GM21786 (cell line): ENCODE measurements around the gene CSNK2A1.
"Not testable (repeated sequence)": the region's sequence is repeated elsewhere in the genome, so short reads cannot be mapped to it uniquely, and the experiment has no call there.

Experiments
- ATAC-seq: cut with Tn5 transposase; IDR thresholded peaks from one replicate; pipeline ENCODE4 v1.9.1; 2021; ENCODE audit not compliant: unreplicated experiment

Gene CSNK2A1

DNA sequence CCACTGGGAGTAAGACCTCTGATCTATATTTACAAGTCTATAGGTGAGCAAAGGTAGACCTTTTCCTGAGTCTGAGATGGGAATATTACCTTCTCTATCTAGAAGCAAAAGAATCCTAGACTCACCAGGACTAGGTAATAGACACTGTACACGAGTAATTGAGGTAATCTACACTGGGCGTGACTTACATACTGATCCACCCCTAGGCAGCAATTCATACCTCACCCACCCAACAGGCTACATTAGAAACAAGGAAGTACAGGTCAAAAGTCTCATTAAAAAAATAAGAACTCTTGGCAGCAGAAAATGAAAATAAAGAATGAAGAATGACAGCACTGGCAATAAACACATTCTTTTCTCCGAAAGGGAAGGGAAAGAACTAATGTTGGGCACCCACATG is 7.6 kb downstream of the CSNK2A1 start:
- no peak for ATAC-seq

DNA sequence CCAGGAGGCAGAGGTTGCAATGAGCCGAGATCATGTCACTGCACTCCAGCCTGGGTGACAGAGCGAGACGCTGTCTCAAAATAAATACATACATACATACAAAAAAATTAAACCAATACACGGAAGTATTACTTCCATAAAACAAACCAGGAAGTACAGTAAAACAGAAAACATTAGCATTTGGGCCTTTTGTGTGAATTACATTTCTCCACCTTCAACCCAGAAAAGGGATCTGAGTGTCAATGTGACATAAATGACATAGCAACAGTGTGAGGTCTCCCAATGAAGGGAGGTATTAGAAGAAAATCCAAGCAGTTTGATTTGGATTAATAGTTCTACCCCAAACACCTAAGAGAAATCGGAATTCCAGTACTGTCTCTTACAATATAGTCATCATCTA is 10.1 kb downstream of the CSNK2A1 start:
- ATAC-seq = no peak

DNA sequence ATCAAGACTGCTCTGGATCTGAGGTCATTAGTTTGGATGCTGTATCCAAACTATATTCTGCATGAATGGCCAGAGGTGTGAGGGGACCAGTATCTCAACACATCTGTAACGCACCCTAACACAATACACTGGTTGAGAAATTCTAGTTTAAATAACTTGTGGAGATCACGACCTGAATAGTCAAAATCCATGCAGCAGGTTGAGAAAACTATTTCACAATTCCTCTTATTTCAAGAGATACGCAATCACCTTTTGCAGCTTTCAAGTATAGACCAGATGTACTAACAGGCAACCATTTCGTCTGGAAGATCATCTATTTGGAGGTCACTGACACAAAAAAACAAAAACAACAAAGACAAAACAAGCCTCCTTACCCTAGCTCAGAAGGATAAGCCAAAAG is 11.1 kb downstream of the CSNK2A1 start:
- ATAC-seq = no peak

DNA sequence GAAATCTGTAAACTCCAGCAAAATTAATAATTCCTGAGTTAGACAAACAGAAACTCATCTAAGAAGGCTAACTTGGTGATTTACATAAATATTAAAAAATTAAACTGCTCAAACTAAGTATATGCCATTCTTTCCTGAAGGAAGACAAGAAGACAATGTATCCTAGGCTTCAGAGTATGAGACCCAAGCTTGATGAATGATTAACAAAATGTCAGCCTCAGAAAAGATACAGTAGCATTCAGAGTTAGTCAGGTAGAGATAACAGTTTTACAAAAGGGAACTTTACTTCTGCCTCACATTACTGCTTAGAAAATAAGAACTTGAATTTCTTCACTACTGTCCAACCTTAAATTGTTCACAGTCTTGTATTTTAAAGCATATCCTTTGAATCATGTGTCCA is 12.0 kb downstream of the CSNK2A1 start:
- ATAC-seq = no peak

DNA sequence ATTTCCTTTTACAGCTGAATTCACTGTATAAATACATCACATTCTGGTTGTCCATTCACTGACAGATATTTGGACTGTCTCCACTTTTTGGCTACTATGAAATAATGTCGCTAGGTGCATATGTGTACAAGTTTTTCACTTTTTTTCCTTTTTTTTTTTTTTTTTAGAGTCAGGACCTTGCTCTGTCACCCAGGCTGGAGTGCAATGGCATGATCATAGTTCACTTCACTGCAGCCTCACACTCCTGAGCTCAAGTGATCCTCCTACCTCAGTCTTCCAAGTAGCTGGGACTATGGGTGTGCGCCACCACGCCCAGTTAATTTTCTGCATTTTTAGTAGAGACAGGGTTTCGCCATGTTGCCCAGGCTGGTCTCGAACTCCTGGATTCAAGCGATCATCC is 13.3 kb downstream of the CSNK2A1 start:
- ATAC-seq = no peak

DNA sequence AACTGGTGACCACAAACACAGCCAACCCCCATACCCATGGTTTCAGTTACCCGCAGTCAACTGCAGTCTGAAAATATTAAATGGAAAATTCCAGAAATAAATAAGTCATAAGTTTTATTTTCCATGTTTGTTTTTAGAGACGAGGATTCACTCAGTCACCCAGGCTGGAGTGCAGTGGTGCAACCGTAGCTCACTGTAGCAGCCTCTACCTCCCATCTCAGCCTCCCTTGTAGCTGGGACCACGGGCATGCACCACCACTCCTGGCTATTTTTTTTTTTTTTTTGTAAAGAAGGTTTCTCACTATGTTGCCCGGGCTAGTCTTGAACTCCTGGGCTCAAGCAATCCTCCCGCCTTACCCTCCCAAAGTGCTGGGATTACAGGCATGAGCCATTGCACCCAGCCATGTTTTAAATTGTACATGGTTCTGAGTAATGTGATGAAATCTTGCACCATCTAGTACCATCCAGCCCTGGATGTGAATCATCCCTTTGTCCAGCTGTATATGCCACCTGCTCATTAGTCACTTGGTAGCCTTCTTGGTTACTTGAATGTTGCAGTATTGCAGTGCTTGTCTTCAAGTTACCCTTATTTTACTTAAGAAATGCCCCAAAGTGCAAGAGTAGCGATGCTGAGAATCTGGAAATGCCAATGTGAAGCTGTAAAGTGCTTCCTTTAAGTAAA is 14.5 kb downstream of the CSNK2A1 start:
- no peak for ATAC-seq

DNA sequence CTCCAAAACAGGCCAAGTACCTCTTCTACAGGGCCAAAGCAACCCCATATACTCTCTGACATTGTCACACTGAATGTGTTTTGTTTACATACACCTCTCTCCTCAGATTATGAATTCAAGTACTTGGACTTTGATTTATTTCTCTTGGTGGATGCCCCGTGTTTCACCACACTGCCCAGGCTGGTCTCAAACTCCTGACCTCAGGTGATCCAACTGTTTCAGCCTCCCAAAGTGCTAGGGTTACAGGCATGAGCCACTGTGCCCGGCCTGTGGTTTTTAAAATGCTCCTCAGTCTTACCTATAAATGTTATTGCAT is 16.1 kb downstream of the CSNK2A1 start:
- ATAC-seq = no peak

DNA sequence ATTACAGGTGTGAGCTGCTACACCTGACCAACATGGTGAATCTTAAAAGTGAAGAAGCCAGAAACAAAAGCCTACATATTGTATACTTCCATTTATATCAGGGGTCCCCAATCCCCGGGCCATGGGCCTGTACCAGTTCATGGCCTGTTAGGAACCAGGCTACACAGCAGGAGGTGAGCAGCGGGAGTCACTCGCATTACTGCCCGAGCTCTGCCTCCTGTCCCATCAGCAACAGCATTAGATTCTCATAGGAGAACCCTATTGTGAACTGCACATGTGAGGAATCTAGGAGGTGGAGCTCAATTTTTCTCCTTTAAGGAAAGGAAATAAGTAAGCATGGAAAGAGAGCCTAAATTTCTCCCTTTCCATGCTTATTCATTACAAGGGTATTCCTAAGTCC is 21.7 kb downstream of the CSNK2A1 start:
- ATAC-seq = no peak

DNA sequence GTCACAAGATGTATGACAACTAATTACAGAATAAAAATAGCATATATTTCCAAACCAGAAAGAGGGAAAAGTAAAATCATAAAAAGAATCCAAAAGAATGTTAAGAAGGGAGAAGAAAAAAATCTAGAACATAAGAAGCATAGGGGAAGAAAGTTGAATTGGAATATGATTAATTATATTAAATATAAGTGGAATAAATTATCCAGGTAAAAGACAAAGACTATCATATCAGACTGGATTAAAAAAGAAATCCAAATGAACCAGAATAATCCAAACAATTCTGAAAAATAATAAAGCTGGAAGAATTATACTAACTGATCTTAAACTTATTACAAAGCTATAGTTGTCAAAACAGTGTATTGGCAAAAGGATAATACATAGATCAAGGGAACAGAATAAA is 23.6 kb downstream of the CSNK2A1 start:
- no peak for ATAC-seq

DNA sequence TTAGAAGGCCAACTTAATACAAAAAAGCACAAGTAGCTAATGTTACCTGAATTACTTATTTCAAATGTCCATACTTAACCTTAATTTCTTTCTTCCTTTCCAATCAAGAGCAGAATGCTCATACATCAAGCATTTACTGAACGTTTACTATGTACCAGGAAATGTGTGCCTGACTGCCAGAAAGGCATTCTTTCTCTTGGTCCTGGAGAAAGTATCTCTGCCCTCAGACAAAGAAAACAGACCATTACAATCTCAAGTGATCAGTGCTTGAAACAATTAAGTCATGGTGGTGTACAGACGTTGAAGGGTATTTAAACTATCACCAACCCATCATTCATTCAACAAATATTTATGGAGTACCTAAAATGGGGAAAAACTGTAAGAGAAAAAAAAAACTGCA is 26.4 kb downstream of the CSNK2A1 start:
- no peak for ATAC-seq

DNA sequence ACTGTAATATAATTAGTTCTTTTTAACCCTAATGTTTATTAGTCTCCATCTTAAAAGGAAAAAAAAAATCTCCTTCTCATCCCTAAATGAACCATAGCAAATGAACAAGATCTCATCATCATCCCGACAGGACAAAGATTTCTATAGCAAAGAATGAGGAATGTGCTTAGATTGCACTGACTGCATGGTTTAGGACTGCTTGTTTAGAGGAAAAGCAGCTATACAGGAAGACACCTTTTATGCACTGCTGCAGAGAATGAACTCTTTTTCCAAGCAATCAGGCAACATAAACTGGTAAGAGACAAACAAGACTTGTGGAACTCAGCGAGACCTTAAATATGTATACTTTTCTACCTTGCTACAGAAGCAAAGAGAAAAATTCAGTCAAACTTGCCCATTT is 26.8 kb downstream of the CSNK2A1 start:
- ATAC-seq = no peak

DNA sequence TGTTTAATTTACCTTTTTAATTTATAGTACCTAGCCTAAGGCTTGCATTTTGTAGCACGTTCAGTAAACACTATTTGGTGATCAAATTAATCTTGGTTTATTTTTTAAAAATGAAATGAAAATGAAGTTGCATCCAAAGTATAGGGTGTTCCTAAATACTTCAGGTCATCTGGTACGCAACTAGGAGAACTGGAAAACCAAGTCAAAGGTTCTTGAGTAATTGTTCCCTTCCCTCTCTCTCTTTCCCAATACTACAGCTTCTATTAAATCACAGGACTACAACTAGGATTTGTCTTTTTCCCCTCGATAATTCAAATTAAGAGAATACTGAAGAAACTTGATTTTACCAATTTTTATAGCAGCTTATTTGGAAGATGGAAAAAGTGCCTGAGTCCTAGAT is 27.9 kb downstream of the CSNK2A1 start:
- no peak for ATAC-seq

DNA sequence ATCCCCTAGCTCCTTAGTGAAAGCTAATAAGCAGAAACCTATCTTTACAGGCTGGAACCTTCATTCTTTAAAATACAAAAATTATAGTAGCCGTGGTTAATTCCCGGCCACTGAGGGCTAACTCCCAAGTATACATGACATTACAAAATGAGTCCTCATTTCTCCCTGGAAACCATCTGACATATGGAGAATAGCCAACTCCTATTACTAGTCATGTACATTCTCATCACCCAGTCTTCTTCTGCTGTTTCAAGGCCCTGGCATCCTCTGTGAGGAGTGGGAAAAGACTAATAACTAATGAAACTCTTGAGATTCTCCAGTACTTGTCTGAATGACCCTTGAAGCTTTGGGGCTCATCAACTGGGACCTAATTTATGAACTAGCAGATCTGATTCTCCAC is 30.2 kb downstream of the CSNK2A1 start:
- ATAC-seq = no peak

DNA sequence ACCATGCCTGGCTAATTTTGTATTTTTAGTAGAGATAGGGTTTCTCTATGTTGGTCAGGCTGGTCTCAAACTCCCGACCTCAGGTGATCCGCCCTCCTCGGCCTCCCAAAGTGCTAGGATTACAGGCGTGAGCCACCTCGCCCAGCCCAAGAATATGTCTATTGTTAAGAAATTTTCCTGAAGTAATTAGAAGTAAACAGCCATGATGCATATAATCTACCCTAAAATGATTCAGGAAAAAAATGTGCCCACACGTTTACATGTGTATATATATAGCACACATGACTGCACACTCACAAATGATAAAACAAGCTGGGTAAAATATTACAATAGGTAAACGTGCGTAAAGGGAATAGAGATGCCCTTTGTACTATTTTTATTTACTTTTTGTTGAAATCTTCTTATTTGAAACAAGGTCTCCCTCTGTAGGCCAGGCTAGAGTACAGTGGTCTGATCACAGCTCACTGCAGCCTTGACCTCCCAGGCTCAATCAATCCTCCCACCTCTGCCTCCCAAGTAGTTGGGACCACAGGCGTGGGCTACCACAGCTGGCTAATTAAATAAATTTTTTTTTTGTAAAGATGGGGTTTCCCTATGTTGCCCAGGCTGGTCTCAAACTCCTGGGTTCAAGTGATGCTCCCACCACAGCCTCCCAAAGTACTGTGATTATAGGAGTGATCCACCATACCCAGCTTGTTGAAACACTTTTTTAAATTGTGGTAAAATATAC is 33.1 kb downstream of the CSNK2A1 start:
- ATAC-seq = not testable (repeated sequence)

DNA sequence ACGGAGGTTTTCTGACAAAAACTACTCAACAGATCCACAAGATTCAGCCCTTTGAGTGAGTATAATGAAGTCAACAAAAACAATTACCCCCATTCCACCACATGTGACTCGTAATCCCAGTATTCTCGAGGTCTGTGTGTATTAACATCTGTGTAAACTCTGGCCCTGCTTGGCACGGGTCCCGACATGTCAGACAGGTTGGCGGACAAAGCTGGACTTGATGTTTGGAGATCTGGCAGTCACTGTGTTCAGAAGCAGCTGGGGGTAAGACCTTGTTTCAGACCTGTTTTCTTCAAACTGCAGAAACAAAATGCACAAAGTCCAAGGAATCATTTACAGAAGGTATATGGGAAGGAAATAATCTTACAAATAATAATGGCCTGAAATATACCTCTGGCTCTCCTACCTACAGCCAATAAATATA is 35.2 kb downstream of the CSNK2A1 start:
- not testable (repeated sequence) for ATAC-seq

DNA sequence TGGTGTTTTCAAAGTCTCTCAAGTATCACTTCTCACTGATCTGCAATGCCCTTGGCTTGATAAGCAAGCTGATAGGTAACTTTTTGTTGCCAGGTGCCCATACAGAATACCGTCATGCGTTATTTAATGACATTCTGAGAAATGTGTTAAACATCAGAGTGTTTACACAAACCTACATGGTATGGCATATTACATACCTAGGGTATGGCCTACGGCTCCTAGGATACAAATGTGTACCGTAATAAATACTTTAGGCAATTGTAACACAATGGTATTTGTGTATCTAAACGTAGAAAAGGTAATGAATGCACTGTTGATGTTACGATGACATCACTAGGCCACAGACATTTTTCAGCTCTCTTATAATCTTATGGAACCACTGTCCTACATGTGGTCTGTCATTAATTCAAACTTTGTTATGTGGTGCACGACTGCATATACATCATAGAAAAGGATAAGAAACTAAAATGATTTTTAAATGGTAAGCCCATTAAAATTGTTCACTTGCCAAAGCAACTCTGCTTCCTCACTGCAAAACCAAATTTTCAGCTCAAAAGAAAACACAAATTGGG is 35.7 kb downstream of the CSNK2A1 start:
- ATAC-seq = no peak

DNA sequence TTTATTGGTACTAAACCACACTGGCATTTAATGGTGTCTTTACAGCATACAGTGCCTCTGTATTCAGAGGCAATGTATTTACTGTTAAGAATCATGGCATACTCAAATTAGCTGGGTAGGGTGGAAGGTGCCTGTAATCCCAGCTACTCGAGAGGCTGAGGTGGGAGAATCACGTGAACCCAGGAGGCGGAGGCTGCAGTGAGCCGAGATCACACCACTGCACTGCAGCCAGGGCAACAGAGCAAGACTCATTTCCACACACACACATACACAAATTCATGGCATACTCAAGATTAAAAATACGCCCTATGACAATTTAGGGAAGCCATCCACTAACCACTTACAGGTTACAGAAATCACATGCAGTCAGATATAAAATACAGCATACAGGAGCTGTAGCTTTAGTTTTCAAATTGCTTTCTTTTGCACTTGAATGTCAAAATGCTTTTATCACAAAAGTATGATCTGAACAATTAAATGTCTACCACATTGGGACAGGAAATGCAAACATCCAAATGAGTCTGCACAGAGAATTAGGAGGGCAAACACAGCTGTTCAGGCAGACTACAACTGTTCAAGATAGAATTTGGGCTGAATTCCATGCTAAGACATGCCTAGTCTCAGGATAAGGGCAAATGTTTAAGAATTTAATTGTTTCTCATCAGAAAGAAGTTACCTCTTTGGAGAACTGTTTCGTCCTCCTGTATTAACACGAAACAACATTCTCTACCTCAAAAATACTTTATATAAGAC is 36.4 kb downstream of the CSNK2A1 start:
- ATAC-seq = no peak

DNA sequence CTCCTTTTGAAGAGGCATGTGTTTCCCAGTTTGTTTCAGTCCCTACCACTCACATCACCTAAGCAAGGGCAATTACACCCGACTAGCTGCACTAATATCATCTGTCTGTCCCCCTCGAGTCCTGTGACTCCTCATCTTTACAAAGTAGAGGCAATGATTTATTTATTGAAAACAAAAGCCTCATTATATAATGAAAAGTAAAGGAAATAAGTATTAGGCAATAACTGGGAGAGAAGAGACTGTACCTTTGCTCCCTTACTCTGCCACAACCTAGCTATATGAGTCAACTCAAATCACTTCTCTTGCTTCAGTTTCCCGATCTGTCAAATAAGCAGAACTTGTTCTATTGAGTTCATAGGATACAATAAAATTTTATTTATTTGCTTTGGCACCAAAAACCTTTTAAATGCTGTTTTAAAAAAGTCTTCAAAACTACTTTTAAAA is 38.9 kb downstream of the CSNK2A1 start:
- ATAC-seq = no peak

DNA sequence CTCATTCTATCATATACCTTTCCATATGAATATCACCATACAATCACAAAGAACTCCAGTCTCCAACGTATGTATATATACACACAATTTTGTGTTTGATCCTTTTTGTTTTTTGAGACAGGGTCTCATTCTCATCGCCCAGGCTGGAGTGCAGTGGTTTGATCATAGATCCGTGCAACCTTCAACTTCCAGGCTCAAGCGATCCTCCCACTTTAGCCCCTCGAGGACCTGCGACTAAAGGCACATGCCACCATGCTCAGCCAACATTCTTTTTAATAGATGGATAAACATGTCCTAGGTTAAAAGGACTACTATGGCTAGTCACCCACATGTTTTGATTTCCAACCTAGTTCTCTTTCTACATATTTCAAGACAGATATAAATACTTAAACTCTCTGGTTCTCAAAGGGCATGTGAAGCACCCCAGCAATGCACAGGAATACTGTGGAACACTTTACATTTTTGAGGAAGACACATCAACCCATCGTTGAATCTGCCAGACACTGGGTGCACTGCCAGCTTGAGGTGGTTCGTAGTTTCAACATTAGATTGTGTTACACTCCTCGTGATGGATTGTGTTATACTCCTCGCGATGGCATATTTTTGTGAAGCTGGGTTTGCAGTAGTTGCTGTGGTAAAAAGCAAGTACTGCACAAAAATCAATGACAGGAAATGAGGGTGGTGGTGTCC is 40.4 kb downstream of the CSNK2A1 start:
- ATAC-seq = no peak

DNA sequence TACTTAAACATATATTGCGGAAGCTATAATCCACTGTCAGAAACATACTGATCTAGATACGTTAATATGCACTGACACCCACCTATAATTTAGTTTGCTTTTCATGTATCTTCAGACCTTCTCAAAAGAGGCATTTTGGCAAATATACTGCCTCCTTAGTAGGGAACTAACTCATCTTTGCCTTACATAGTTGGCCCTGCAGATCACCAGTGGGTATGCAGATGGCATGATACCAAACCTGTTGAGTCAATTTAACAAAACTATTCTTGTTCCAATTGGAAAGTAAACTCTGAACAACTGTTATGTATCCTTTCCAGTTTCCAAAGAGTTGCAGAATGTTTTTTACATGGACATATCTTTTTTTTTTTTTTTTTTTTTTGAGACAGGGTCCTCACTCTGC is 45.6 kb downstream of the CSNK2A1 start:
- ATAC-seq = no peak

DNA sequence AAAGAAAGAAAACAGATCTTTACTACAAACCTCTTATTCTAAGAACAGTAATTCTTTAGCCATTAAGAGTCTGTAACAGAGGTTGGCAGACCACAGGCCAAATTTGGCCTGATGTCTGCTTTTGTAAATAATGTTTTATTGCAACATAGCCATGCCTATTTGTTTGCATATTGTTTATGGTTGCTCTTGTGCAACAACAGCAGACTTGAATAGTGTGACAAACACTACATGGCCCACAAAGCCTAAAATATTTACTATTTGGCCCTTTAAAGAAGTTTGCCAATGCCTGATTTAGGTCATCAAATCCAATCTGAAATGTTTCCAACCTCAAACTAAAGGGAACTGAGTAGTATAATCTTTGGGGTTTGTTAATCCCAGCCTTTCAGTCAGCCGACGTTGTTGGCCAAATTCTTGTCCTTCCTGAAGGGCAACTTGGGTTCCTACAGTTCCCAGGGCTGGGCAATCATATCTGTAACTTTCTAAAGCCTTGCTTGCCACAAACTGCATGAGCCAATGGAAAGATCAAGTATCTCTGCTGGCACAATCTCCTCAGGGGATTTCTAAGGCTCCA is 47.4 kb downstream of the CSNK2A1 start:
- no peak for ATAC-seq
